Loucy (cell line): Measurements from ENCODE around the gene GZF1.

Experiments
- EZH2phosphoT487 ChIP-seq: fragments of 200-600 bp; IDR thresholded peaks from 2 replicates; pipeline ENCODE4 v1.6.1; 2018; ENCODE audit warnings: antibody characterized with exemption, mild to moderate bottlenecking, moderate library complexity, borderline replicate concordance
- TF ChIP-seq, protein P1 (sequence below): fragments of 200-600 bp; sonication (generic); conservative IDR thresholded peaks from 2 replicates; pipeline ENCODE4 v1.5.1; 2014; ENCODE audit warnings: mild to moderate bottlenecking, antibody characterized with exemption, low read length

DNA sequence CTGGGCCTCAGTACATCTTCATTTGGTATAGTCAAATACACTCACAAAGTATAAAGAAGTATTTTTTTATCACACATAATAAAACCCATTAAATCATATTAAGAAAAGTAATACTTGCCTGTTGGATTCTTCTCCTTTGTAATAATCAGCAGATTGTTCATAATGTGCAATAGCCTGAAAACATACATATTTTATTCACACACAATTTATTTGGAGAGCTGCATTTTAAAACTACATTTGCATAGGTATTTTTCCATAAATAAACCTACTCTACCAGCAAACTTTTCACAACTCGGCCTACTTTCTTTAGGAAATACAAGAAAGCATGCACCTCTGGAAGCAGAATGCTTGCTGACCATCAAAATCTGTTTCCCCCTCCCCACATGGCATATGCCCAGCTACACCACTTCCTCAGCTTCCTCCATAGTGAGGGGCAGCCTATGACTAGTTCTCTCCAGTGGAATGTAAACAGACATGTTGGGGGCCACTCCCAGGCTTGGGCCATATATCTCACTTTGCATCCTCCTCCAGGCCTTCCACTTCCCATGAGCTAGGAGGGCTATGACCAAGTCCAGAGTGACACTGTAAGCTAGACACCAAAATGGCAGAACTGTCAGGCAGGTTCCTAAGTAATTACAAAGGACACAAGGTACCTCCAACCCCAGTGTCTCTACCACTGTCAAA, 28.3 kb downstream of the GZF1 start:
- TF ChIP-seq, protein P1, sequence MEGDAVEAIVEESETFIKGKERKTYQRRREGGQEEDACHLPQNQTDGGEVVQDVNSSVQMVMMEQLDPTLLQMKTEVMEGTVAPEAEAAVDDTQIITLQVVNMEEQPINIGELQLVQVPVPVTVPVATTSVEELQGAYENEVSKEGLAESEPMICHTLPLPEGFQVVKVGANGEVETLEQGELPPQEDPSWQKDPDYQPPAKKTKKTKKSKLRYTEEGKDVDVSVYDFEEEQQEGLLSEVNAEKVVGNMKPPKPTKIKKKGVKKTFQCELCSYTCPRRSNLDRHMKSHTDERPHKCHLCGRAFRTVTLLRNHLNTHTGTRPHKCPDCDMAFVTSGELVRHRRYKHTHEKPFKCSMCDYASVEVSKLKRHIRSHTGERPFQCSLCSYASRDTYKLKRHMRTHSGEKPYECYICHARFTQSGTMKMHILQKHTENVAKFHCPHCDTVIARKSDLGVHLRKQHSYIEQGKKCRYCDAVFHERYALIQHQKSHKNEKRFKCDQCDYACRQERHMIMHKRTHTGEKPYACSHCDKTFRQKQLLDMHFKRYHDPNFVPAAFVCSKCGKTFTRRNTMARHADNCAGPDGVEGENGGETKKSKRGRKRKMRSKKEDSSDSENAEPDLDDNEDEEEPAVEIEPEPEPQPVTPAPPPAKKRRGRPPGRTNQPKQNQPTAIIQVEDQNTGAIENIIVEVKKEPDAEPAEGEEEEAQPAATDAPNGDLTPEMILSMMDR: no peak
- no peak for TF ChIP-seq EZH2phosphoT487
